ENCODE measurements around the gene LRSAM1.

GRCh38 chr9:127546125-127546832 is 95.0 kb downstream of the LRSAM1 start:
- no peak for TF ChIP-seq EZH2 (IDR thresholded peaks at IDR 0.05)
- TF ChIP-seq POLR2AphosphoS5 (IDR thresholded peaks at IDR 0.05; ENCODE audit: borderline replicate concordance, low read depth, low read length) = no peak

Measured in SK-N-MC (cell line).